Activated T-helper 17 cell treated with anti-CD3 and anti-CD28 coated beads, Interleukin-2, amount 50 U/mL, for 72 hours (primary cell): Measurements from ENCODE around the gene ANKRD11. TPM values are rescaled to one million over a fixed set of nuclear protein-coding genes. Genes with fewer than 3 reads are reported as not detected.

Experiments
- ATAC-seq: fragments of 150-1000 bp; cut with Tn5 transposase; replicated peaks from 2 replicates; pipeline ENCODE4 v1.10.0; 2021; ENCODE audit warnings: mild to moderate bottlenecking, moderate library complexity
- H3K27ac Mint-ChIP-seq: one replicate; pipeline ENCODE4 v1.8.0; 2022; ENCODE audit warnings: mixed read lengths
- H3K27me3 Mint-ChIP-seq: one replicate; pipeline ENCODE4 v1.8.0; 2022; ENCODE audit warnings: mixed read lengths
- H3K36me3 Mint-ChIP-seq: one replicate; pipeline ENCODE4 v1.8.0; 2022; ENCODE audit warnings: low read depth, mild to moderate bottlenecking, mixed read lengths
- H3K4me1 Mint-ChIP-seq: one replicate; pipeline ENCODE4 v1.8.0; 2022; ENCODE audit warnings: mixed read lengths
- H3K4me3 Mint-ChIP-seq: one replicate; pipeline ENCODE4 v1.8.0; 2022; ENCODE audit warnings: mild to moderate bottlenecking, mixed read lengths
- H3K9me3 Mint-ChIP-seq: one replicate; pipeline ENCODE4 v1.8.0; 2022; ENCODE audit warnings: mixed read lengths
- total RNA-seq, 2 donors: library from RNA; stranded (reverse); gene quantifications; one replicate each; pipeline ENCODE4 v1.2.3, GENCODE V29; 2022

Gene ANKRD11
- total RNA-seq, 2 donors from 2014 or later = 166 to 178 TPM

DNA sequence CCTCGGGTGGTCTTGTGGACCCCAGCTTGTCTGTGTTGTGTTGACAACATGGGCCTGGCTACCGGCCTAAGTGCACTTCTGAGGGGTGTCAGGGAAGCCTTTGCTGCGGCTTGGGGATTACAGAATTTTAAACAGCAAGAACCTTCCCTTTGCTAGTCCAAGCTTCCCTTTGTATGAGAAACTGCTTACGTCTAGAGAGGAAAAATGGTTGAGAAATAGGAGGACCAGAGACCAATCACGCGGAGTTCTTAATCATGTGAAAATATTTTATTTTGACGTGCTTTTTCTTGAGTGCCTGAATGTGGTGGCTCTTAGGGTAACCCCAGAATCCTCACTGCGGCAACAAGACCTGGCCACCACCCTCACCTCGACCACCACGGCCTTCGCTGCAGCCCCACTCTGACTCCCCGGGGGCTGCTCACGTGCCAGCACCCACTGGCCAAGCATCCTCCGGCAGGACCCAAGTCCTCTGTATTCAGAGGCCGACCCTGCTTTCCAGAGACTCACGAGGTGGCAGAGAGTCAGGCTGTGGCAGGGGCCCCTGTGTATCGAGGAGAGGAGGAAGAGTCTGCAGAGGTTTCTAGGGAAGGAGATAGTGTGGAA is 191.6 kb downstream of the ANKRD11 start:
- Mint-ChIP-seq H3K4me3 (peak overlapping the region; percentile 4), H3K9me3 (no peaks in the 10 kb centered on the region), H3K27me3 (no peaks in the 10 kb centered on the region), H3K36me3 (peaks cover 60% of the 10 kb centered on the region), H3K4me1 (peaks cover 27% of the 10 kb centered on the region), H3K27ac (peak overlapping the region; percentile 59)
- no peak for ATAC-seq

- Mint-ChIP-seq H3K36me3 (peaks cover 53% of the 10 kb centered on the region), H3K27me3 (no peaks in the 10 kb centered on the region), H3K4me3 (no peak overlapping the region), H3K4me1 (peaks cover 25% of the 10 kb centered on the region), H3K27ac (peak overlapping the region; percentile 72), H3K9me3 (no peaks in the 10 kb centered on the region)
- no peak for ATAC-seq
Observed at GRCh38 chr16:89297910-89298545, 192.3 kb downstream of the ANKRD11 start.

- no peak for ATAC-seq
- H3K4me1 Mint-ChIP-seq = peaks cover 19% of the 10 kb centered on the region
- H3K9me3 Mint-ChIP-seq = no peaks in the 10 kb centered on the region
- H3K36me3 Mint-ChIP-seq = peaks cover 46% of the 10 kb centered on the region
- H3K27ac Mint-ChIP-seq = peak overlapping the region; percentile 72
- H3K4me3 Mint-ChIP-seq = no peak overlapping the region
- H3K27me3 Mint-ChIP-seq = no peaks in the 10 kb centered on the region
Observed at GRCh38 chr16:89297156-89297874, 193.0 kb downstream of the ANKRD11 start.

DNA sequence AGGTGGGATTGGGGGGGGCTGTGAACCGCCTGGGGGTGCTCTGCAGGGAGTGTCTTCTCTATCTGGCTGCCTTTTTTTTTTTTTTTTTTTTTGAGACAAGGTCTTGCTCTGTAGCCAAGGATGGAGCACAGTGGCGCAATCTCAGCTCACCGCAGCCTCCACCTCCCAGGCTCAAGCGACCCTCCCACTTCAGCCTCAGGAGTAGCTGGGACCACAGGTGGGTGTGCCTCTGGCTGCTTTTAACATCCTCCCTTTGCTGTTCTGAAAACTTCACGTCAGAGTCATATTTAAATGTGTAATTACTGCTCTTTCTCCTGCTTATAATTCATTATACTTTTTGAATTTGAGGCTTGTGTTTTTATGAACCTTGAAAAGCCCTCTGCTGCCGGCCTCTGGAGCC is 194.4 kb downstream of the ANKRD11 start:
- Mint-ChIP-seq H3K4me3 (no peak overlapping the region), H3K27ac (peak overlapping the region; percentile 72)
- ATAC-seq = no peak

DNA sequence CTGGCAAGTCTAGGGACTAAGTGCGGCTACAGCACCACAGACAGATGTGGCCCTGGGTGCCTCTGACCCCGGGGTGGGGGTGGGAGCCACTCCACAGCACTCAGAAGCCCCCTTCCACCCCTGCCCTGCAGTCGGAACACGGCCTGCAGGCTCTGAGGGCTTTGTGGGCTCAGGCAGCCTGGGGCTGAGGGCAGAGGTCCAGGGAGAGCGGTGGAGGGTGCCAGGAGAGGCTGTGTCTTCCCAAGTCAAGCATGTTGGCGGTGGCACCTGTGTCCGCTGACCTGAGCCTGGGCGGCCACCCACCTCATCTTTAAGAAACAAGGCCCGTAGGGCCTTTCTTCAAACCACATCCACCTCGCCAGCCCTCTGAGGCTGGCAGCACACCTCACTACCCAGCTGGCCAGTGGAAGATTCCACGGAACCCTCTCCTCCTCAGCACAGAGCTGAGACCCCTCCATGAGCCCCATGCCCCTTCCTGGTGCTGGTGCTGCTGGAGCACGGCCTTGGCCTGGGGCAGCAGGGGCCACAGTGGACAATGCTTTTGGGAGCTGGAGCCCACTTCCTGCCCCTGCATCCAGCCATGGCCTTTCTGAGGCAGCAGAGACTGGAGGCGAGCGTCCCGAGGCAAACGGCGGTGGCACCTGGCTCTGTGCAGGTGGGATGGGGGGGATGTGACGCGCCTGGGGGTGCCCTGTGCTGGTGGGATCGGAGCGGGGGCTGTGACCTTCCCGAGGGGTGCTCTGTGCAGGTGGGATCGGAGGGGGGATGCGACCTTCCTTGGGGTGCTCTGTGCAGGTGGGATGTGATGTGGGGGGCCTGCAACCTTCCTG is 195.1 kb downstream of the ANKRD11 start:
- Mint-ChIP-seq H3K36me3 (peaks cover 40% of the 10 kb centered on the region), H3K4me3 (no peak overlapping the region), H3K4me1 (peaks cover 19% of the 10 kb centered on the region), H3K27ac (no peak overlapping the region), H3K9me3 (no peaks in the 10 kb centered on the region), H3K27me3 (no peaks in the 10 kb centered on the region)
- no peak for ATAC-seq

More for the DNA sequence above, 194.4 kb downstream of the ANKRD11 start:
- H3K9me3 Mint-ChIP-seq = no peaks in the 10 kb centered on the region
- peaks cover 41% of the 10 kb centered on the region for H3K36me3 Mint-ChIP-seq
- H3K27me3 Mint-ChIP-seq = no peaks in the 10 kb centered on the region
- peaks cover 19% of the 10 kb centered on the region for H3K4me1 Mint-ChIP-seq

GRCh38 chr16:89294486-89294885 is 195.9 kb downstream of the ANKRD11 start:
- H3K36me3 Mint-ChIP-seq = peaks cover 38% of the 10 kb centered on the region
- H3K27ac Mint-ChIP-seq = peak overlapping the region; percentile 77
- H3K9me3 Mint-ChIP-seq = no peaks in the 10 kb centered on the region
- H3K4me3 Mint-ChIP-seq = no peak overlapping the region
- peaks cover 19% of the 10 kb centered on the region for H3K4me1 Mint-ChIP-seq
- ATAC-seq = no peak
- no peaks in the 10 kb centered on the region for H3K27me3 Mint-ChIP-seq

DNA sequence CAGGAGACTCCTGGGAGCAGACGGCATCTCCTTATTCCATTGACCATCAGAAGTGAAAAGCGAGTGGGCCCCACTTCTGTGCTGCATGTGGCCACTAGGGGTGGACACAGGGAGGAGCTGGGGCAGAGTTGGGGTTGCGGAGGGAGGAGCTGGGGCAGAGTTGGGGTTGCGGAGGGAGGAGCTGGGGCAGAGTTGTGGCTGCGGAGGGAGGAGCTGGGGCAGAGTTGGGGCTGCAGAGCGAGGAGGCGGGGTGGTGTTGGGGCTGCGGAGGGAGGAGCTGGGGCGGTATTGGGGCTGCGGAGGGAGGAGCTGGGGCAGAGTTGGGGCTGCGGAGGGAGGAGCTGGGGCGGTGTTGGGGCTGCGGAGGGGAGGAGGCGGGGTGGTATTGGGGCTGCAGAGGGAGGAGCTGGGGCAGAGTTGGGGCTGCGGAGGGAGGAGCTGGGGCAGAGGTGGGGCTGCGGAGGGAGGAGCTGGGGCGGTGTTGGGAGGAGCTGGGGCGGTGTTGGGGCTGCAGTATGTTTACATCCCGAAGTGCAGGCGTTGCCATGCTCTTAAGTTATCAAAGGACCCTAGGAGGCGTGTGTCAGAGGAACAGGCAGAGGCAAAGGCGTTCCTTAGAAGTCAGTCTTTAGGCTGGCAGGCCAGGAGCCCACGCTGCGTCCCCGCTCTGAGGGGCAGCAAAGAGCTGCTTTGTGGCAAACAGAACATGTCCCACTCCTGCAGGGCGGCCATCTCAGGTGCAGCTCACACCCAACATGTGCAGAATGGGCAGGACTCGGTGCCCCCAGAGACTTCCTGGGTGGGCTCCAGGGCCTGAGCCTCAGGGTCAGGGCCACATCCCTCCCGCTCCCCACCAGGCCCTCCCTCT is 196.9 kb downstream of the ANKRD11 start:
- peaks cover 19% of the 10 kb centered on the region for H3K4me1 Mint-ChIP-seq
- peaks cover 32% of the 10 kb centered on the region for H3K36me3 Mint-ChIP-seq
- H3K4me3 Mint-ChIP-seq = no peak overlapping the region
- H3K27me3 Mint-ChIP-seq = no peaks in the 10 kb centered on the region
- peak overlapping the region; percentile 77 for H3K27ac Mint-ChIP-seq
- no peaks in the 10 kb centered on the region for H3K9me3 Mint-ChIP-seq
- no peak for ATAC-seq

- Mint-ChIP-seq H3K36me3 (peaks cover 23% of the 10 kb centered on the region), H3K4me3 (no peak overlapping the region), H3K4me1 (peaks cover 12% of the 10 kb centered on the region), H3K27ac (peak overlapping the region; percentile 56), H3K27me3 (no peaks in the 10 kb centered on the region), H3K9me3 (no peaks in the 10 kb centered on the region)
- no peak for ATAC-seq
Observed at GRCh38 chr16:89292443-89293078, 197.8 kb downstream of the ANKRD11 start.

DNA sequence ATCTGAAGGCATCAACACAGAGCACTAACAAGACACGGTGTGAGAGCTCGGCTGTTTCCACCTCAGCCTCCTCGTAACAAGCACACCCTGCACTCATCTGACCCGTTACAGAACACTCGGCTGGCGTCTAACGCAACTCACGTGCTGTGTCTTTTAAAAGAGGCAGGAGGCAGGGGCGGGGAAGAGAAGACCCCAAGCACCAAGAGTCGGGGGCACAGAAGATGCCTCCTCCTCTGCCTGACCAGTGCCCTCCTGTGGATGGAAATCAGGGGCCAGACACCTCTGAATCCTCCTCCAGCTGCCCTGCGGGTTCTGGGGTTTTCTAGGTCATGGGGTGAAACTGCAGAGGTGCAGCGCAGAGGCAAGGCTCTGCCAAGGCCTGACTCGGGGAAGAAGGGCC is 198.6 kb downstream of the ANKRD11 start:
- no peaks in the 10 kb centered on the region for H3K27me3 Mint-ChIP-seq
- no peaks in the 10 kb centered on the region for H3K9me3 Mint-ChIP-seq
- no peak overlapping the region for H3K4me3 Mint-ChIP-seq
- ATAC-seq = no peak
- peaks cover 15% of the 10 kb centered on the region for H3K36me3 Mint-ChIP-seq
- H3K27ac Mint-ChIP-seq = no peak overlapping the region
- peaks cover 10% of the 10 kb centered on the region for H3K4me1 Mint-ChIP-seq

DNA sequence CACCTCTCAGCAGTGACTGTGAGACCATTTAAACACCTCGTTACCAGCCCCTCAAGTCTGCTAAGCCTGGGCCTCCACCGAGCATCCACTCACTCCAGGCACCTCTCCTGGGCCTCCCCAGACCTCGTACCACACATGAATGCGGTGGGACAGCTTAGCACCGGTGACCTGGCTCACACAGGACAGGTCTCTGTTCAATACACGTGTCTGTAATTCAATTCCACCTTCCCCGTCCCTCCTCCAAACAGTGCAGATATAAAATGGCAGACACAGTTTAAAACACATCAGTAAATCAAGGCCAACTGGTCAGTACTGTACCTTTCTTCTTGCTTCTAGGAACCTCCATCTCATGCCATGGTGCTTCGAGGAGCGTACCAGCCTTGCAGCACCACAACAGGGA is 199.0 kb downstream of the ANKRD11 start:
- Mint-ChIP-seq H3K4me3 (no peak overlapping the region), H3K27me3 (no peaks in the 10 kb centered on the region), H3K4me1 (peaks cover 8% of the 10 kb centered on the region), H3K9me3 (no peaks in the 10 kb centered on the region), H3K36me3 (peaks cover 11% of the 10 kb centered on the region), H3K27ac (no peak overlapping the region)
- no peak for ATAC-seq

- Mint-ChIP-seq H3K4me3 (no peak overlapping the region), H3K9me3 (no peaks in the 10 kb centered on the region), H3K36me3 (peaks cover 6% of the 10 kb centered on the region), H3K27ac (no peak overlapping the region), H3K4me1 (peaks cover 4% of the 10 kb centered on the region), H3K27me3 (no peaks in the 10 kb centered on the region)
- no peak for ATAC-seq
Observed at GRCh38 chr16:89290887-89291286, 199.5 kb downstream of the ANKRD11 start.

GRCh38 chr16:89290472-89290871 is 199.9 kb downstream of the ANKRD11 start:
- Mint-ChIP-seq H3K4me1 (peaks cover 4% of the 10 kb centered on the region), H3K27me3 (no peaks in the 10 kb centered on the region), H3K27ac (no peak overlapping the region), H3K9me3 (no peaks in the 10 kb centered on the region), H3K36me3 (peaks cover 6% of the 10 kb centered on the region), H3K4me3 (no peak overlapping the region)
- ATAC-seq = no peak
